HUES64 (cell line): ENCODE data around the gene TNFAIP1.
A peak's percentile ranks its signal among the peaks of the same experiment; 100 is the strongest.

Experiments
- H3K27ac ChIP-seq: 2 replicates; pipeline ENCODE4 v1.7.0; 2013; ENCODE audit warnings: low read depth, low read length, inconsistent platforms
- H3K27me3 ChIP-seq: 2 replicates; pipeline ENCODE4 v1.6.1; 2013; ENCODE audit warnings: mild to moderate bottlenecking, low read length; ENCODE audit not compliant: insufficient read depth
- H3K36me3 ChIP-seq: 2 replicates; pipeline ENCODE4 v1.6.1; 2013; ENCODE audit warnings: mild to moderate bottlenecking, low read length; ENCODE audit not compliant: insufficient read depth
- H3K4me1 ChIP-seq: 2 replicates; pipeline ENCODE4 v1.6.1; 2013; ENCODE audit warnings: mild to moderate bottlenecking, low read length, moderate library complexity; ENCODE audit not compliant: insufficient read depth
- H3K4me3 ChIP-seq: 2 replicates; pipeline ENCODE4 v1.5.1; 2013; ENCODE audit warnings: mild to moderate bottlenecking, low read length, moderate library complexity
- H3K9ac ChIP-seq: 2 replicates; pipeline ENCODE4 v1.6.1; 2013; ENCODE audit warnings: mild to moderate bottlenecking, low read depth, low read length
- H3K9me3 ChIP-seq: 2 replicates; pipeline ENCODE4 v1.6.1; 2013; ENCODE audit warnings: low read depth, low read length; ENCODE audit not compliant: insufficient read depth
- WGBS: fragments of 150-250, 120-280 bp; methylation state at CpG from one replicate; pipeline ENCODE4 v1.1.7; 2013; ENCODE audit warnings: missing lambda C conversion rate; 5-methylcytosine and 5-hydroxymethylcytosine counted together

TNFAIP1 gene

GRCh38 chr17:28315846-28316705 is 19.5 kb upstream of the TNFAIP1 start:
- Histone ChIP-seq H3K9ac (no peak overlapping the region), H3K9me3 (no peaks in the 10 kb centered on the region), H3K27me3 (no peaks in the 10 kb centered on the region), H3K36me3 (peaks cover 9% of the 10 kb centered on the region), H3K4me3 (no peak overlapping the region), H3K4me1 (peaks cover 18% of the 10 kb centered on the region), H3K27ac (no peak overlapping the region)
- 92% methylated on average over 4 of the region's 4 CpGs for WGBS

DNA sequence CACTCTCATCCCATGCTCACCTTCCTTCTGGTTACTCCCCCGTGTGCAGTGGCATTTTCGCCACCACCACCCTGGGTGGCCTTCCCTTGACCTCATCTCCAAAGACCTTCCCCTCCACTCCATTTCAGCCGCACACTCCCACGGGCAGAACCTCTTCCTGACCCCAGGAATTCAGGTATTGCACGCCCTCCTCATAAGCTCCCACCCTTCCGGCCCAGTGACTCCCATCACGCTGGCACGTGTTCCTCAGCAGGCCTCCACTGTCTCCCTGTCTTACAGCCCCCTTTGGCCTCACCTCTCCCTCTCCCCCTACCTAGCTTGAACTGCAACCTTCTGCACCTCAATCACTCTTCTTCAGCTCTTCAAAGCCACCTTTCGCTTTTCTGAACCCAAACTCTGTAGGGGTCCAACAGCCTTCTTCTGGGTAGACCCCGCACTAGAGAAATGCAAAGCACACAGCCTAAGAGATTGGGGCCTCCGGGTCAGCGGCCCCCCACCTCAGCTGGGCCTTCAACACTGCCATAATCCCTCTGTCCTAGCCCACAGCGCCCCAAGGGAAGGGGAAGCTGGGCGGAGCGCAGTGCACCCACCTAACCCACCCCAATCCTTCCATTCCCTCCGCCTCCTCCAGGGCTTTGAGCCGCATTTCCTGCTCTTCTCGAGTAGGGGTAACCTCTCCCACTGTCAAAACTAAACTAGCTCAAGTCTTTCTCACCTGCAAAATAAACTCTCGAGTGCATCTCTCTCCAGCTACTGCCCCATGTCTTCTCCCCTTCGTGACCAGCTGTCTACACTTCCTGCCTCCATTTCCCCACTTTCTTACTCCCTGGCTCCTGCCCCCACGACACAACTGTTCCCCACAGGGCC is 18.2 kb upstream of the TNFAIP1 start:
- no peaks in the 10 kb centered on the region for H3K27me3 ChIP-seq
- peak overlapping the region; percentile 84 for H3K9ac ChIP-seq
- H3K27ac ChIP-seq: no peak overlapping the region
- H3K9me3 ChIP-seq: no peaks in the 10 kb centered on the region
- H3K4me1 ChIP-seq: peaks cover 19% of the 10 kb centered on the region
- WGBS: 69% methylated on average over 21 of the region's 21 CpGs
- peak overlapping the region; percentile 94 for H3K4me3 ChIP-seq
- H3K36me3 ChIP-seq: peaks cover 12% of the 10 kb centered on the region

GRCh38 chr17:28317966-28318758 is 17.4 kb upstream of the TNFAIP1 start:
- WGBS: 5% methylated on average over 40 of the region's 40 CpGs

DNA sequence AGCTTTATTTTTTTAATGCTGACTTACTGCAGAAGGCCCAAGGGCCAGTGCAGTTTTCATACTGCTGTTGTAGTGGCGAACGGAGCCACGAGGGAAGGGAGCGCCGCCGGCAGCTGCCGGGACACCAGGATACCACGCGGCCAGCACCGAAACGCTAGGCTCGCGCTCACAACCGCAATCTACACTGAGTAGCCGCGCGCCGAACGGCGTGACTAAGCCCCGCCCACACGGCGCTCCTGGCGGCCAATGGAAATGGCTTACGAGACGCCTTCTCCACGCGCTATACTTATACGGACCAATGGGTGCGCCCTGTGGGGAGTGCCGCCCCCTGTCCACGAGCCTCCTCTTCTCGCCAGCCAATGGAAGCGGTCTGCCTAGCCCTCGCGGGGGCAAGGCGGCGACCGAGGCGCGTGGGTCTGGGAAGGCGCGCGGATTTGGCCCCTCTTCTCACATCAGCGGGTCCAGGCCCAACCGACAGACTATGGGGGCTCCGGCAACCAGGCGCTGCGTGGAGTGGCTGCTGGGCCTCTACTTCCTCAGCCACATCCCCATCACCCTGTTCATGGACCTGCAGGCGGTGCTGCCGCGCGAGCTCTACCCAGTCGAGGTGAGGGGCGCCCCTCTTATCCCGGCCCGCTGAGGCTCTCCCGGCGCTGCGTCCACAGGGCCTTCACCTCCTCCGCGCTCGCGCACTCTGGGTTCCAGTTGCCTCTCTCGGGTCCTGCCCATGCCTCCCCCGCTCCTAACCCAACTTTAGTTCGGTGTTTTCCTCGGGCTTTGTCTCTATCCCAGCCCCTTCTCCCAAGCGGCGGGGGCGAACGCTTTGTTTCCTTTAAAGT is 16.6 kb upstream of the TNFAIP1 start, which contains the start of gene TMEM97:
Gene TMEM97, plus strand, starts transcription at position 442 of the 839 bp plus-strand sequence. Its CDS starts 40 bp downstream, at position 482.
- Histone ChIP-seq H3K27me3 (no peaks in the 10 kb centered on the region), H3K36me3 (peaks cover 19% of the 10 kb centered on the region), H3K9ac (peak within 1 kb of the TSS; percentile 94), H3K4me1 (peaks cover 23% of the 10 kb centered on the region), H3K4me3 (peak within 1 kb of the TSS; percentile 94), H3K27ac (peak within 1 kb of the TSS; percentile 66), H3K9me3 (no peaks in the 10 kb centered on the region)
- WGBS: under 1% methylated on average over 72 of the region's 72 CpGs

More at GRCh38 chr17:28317966-28318758, 17.4 kb upstream of the TNFAIP1 start:
- Histone ChIP-seq H3K4me3 (peak overlapping the region; percentile 94), H3K9me3 (no peaks in the 10 kb centered on the region), H3K9ac (peak overlapping the region; percentile 84), H3K27ac (peak overlapping the region; percentile 56), H3K27me3 (no peaks in the 10 kb centered on the region), H3K4me1 (peaks cover 19% of the 10 kb centered on the region), H3K36me3 (peaks cover 19% of the 10 kb centered on the region)

DNA sequence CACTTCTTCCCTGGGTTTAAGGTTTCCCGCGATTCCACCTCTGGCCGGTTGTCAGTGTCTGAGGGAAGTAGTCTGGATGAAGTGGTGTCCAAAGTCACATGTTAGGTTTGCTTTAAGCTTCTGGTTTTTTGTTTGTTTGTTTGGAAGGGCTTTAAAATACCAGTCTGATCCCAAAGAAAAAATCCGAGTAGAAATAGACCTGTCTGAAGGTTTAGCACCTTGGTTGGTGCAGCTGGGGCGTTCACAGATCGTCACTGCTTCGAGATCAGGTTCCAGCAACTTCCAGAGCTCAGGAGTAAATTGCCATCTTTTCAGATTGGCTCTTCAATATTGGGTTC is 16.0 kb upstream of the TNFAIP1 start:
- peaks cover 25% of the 10 kb centered on the region for H3K4me1 ChIP-seq
- peak overlapping the region; percentile 66 for H3K27ac ChIP-seq
- H3K27me3 ChIP-seq: no peaks in the 10 kb centered on the region
- no peaks in the 10 kb centered on the region for H3K9me3 ChIP-seq
- H3K4me3 ChIP-seq: peak overlapping the region; percentile 94
- peak overlapping the region; percentile 94 for H3K9ac ChIP-seq
- under 1% methylated on average over 7 of the region's 7 CpGs for WGBS
- peaks cover 19% of the 10 kb centered on the region for H3K36me3 ChIP-seq

DNA sequence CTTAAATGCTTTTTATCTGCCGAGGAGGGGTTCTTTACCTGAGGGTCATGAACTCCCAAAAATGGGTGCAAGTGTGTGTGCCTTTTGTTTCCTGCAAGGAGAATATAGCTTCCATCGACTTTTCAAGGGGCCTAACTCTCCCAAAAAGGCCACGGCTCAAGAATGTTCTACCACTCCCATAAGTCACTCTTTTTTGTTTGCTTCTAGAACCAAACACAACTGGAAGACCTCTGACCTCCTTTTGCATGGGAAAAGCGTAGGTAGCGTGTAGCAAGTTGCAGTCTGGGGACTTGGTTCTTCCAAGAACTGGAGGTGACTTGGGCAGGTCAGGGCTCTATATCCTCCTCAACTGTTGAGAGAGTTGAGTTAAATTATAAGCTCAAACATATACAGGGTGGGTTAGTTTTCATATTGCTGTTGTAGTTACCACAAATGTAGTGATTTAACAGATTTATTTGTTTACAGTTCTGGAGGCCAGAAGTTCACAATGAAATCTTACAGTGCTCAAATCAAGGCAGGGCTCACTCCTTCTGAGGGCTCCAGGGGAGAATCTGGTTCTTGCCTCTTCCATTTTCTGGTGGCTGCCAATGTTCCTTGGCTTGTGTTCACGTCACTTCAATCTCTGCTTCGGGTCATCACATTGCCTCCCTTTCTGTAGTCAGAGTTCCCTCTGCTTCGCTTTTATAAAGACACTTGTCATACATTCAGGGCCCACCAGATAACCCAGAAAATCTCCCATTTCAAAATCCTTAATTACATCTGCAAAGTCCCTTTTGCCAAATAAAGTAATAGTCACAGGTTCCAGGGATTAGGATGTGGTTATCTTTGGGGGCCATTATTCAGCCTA is 15.1 kb upstream of the TNFAIP1 start:
- H3K36me3 ChIP-seq: peaks cover 26% of the 10 kb centered on the region
- 67% methylated on average over 8 of the region's 8 CpGs for WGBS
- H3K27me3 ChIP-seq: no peaks in the 10 kb centered on the region
- peak overlapping the region; percentile 94; the same call in 1 of the 2 replicates for H3K9ac ChIP-seq
- no peak overlapping the region for H3K27ac ChIP-seq
- peaks cover 25% of the 10 kb centered on the region for H3K4me1 ChIP-seq
- H3K9me3 ChIP-seq: no peaks in the 10 kb centered on the region
- peak overlapping the region; percentile 94 for H3K4me3 ChIP-seq

DNA sequence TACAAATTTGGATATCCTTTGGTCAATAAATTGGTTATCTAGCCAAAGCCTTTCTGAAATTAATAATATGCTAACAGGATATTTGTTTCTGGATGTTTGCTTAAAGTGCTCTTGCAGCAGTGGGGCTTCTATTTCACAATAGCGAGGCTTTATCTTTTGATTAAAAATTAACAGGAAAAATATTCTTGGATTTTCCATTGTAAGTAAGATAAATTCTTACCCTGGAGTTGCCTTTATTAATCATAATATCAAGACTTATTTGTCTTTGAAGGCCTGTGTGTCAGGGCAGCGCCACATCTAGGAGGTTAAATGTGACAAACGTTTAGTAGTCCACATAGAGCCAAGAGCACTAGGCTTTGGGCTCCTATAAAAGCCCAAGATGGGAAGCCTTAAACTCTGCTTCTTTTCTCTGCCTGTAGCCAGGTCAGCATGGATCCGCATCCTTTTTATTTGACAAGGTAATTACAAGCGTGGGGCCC is 11.3 kb upstream of the TNFAIP1 start:
- no peak overlapping the region for H3K27ac ChIP-seq
- H3K9ac ChIP-seq: no peak overlapping the region
- 93% methylated on average over 5 of the region's 5 CpGs for WGBS
- peaks cover 65% of the 10 kb centered on the region for H3K36me3 ChIP-seq
- no peaks in the 10 kb centered on the region for H3K27me3 ChIP-seq
- H3K4me1 ChIP-seq: peaks cover 17% of the 10 kb centered on the region
- H3K9me3 ChIP-seq: no peaks in the 10 kb centered on the region
- H3K4me3 ChIP-seq: no peak overlapping the region

DNA sequence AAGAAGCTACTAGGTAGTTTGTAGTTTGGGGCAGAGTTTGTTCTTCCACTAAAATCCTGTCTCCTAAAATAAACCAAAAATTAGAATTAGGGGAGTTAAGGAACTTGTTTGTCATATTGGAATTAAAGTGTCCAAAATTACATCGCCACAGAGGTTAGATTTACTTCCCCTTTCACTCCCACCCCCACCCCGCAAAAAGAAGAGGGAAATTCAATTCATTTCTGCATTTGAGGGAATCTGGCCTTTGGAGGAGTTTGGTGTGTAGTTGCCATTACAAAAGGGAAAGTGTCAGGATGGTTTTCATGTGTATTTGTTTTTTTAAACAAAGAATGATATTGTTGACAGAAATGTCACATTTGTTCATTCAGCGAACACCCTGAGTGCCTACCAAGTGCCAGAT is 10.8 kb upstream of the TNFAIP1 start:
- H3K4me3 ChIP-seq: no peak overlapping the region
- peaks cover 68% of the 10 kb centered on the region for H3K36me3 ChIP-seq
- no peaks in the 10 kb centered on the region for H3K27me3 ChIP-seq
- no peaks in the 10 kb centered on the region for H3K9me3 ChIP-seq
- no peak overlapping the region for H3K9ac ChIP-seq
- peaks cover 17% of the 10 kb centered on the region for H3K4me1 ChIP-seq
- over 99% methylated on average over 2 of the region's 3 CpGs for WGBS
- no peak overlapping the region for H3K27ac ChIP-seq

DNA sequence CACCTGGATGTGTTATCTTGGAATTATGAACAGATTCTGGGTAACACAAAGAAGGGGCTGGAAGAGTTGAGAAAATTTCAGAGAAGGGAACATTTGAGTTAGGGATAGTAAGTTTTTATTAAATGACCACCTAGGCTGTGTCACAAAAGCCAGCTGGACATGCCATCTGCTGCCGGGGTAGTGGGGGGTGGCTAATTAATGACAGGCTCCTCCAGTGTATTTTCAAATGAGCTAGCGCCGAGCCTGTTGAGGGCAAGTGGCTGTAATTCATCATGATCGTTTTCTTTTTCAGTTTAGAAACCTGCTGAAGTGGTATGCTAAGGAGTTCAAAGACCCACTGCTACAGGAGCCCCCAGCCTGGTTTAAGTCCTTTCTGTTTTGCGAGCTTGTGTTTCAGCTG is 10.3 kb upstream of the TNFAIP1 start:
- Histone ChIP-seq H3K9ac (no peak overlapping the region), H3K4me3 (no peak overlapping the region), H3K36me3 (peaks cover 68% of the 10 kb centered on the region), H3K4me1 (peaks cover 16% of the 10 kb centered on the region), H3K27me3 (no peaks in the 10 kb centered on the region), H3K9me3 (no peaks in the 10 kb centered on the region), H3K27ac (no peak overlapping the region)
- 95% methylated on average over 5 of the region's 5 CpGs for WGBS
